Right atrium auricular region (tissue), 2 donors: Measurements from ENCODE around the gene OMG. TPM values are rescaled to one million over a fixed set of nuclear protein-coding genes. Genes with fewer than 3 reads are reported as not detected.
"Not testable (repeated sequence)": the region's sequence is repeated elsewhere in the genome, so short reads cannot be mapped to it uniquely, and the experiment has no call there.

Source experiments
- DNase-seq: peaks from one replicate; pipeline ENCODE4 v3.0.0-alpha.2; 2019; ENCODE audit warnings: low spot score
- H3K27ac ChIP-seq, 2 donors: fragments of 200-600 bp; sonication (generic); 1 replicate in 1 of 2; 2 replicates in 1 of 2; pipeline ENCODE4 v1.5.1; 2016 to 2019
- H3K27me3 ChIP-seq, 2 donors: fragments of 200-600 bp; sonication (generic); one replicate each; pipeline versions ENCODE4 v1.5.1 to v1.6.0; 2017 to 2019
- H3K36me3 ChIP-seq: fragments of 200-600 bp; sonication (generic); one replicate; pipeline ENCODE4 v1.5.1; 2016
- H3K4me1 ChIP-seq, 2 donors: fragments of 200-600 bp; sonication (generic); one replicate each; pipeline versions ENCODE4 v1.5.1 to v1.6.0; 2017 to 2019
- H3K4me3 ChIP-seq, 2 donors: fragments of 200-600 bp; sonication (generic); 1 replicate in 1 of 2; 2 replicates in 1 of 2; pipeline ENCODE4 v1.5.1; 2017 to 2019; ENCODE audit warnings: mild to moderate bottlenecking in 1 of 2, moderate library complexity in 1 of 2
- H3K9me3 ChIP-seq, 2 donors: fragments of 200-600 bp; sonication (generic); one replicate each; pipeline ENCODE4 v1.5.1; 2019
- total RNA-seq, 2 donors: library from RNA; depleted of rRNA; stranded (reverse); fragments of >200 nt; gene quantifications; one replicate each; pipeline ENCODE4 v1.1.0, GENCODE V29; 2016
- TF ChIP-seq, protein P1 (sequence below), 2 donors: fragments of 200-600 bp; sonication (generic); IDR thresholded peaks; one replicate each; pipeline ENCODE4 v1.5.1; 2019; ENCODE audit warnings: antibody characterized with exemption in 2 of 2

OMG gene
- total RNA-seq, 2 donors from 2014 or later: 0.47 to 0.74 TPM

DNA sequence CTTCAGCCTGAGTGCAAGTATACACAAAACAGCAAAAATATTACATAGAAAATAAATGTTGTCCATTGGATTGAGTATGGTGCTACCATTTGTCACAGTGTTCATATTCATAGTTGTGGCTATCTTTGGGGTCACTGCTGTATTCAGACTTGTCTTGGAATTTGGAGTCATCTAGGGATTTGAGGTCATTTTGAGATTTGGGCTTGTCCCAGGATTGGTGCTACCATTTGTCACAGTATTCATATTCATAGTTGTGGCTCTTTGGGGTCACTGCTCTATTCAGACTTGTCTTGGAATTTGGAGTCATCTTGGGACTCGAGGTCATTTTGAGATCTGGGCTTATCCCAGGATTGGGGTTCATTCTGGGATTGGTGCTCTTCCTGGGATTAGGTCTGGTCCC, 24.8 kb downstream of the OMG start:
- no peaks in the 10 kb centered on the region for H3K9me3 ChIP-seq
- H3K27ac ChIP-seq: no peak overlapping the region
- no peak for DNase-seq
- H3K36me3 ChIP-seq: peaks cover 1% of the 10 kb centered on the region
- TF ChIP-seq, protein P1, sequence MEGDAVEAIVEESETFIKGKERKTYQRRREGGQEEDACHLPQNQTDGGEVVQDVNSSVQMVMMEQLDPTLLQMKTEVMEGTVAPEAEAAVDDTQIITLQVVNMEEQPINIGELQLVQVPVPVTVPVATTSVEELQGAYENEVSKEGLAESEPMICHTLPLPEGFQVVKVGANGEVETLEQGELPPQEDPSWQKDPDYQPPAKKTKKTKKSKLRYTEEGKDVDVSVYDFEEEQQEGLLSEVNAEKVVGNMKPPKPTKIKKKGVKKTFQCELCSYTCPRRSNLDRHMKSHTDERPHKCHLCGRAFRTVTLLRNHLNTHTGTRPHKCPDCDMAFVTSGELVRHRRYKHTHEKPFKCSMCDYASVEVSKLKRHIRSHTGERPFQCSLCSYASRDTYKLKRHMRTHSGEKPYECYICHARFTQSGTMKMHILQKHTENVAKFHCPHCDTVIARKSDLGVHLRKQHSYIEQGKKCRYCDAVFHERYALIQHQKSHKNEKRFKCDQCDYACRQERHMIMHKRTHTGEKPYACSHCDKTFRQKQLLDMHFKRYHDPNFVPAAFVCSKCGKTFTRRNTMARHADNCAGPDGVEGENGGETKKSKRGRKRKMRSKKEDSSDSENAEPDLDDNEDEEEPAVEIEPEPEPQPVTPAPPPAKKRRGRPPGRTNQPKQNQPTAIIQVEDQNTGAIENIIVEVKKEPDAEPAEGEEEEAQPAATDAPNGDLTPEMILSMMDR (IDR thresholded peaks at IDR 0.05): no peak
- no peak overlapping the region for H3K4me3 ChIP-seq
- peaks cover 0 to 49% of the 10 kb centered on the region in 2 donors for H3K4me1 ChIP-seq
- no peaks in the 10 kb centered on the region for H3K27me3 ChIP-seq

DNA sequence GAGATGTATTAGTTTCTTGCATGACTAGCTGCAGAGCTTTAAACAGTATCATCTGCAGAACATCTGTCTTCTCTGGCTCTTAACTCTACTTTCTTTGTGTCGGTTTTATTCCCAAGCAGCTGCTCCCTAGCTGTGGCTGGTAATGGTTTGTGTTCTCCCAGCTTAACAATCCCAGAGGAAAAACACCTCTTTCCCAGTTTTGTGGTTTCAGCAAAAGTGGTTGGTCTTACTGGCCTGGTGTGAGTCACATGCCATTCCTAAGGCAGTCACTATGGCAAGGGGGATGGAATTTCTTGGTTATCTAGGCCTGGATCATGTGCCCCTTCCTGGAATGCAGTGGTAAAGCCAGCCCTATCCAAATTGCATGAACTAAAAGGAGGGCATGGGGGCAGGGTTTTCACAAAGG, 27.5 kb downstream of the OMG start:
- peaks cover 11% of the 10 kb centered on the region for H3K36me3 ChIP-seq
- H3K27ac ChIP-seq: peak overlapping the region in 1 of 2 donors; percentile 42
- no peaks in the 10 kb centered on the region for H3K27me3 ChIP-seq
- H3K4me3 ChIP-seq: no peak overlapping the region
- H3K4me1 ChIP-seq: peaks cover 0 to 40% of the 10 kb centered on the region in 2 donors
- DNase-seq: no peak
- H3K9me3 ChIP-seq: no peaks in the 10 kb centered on the region
- TF ChIP-seq, protein P1 (IDR thresholded peaks at IDR 0.05): no peak

DNA sequence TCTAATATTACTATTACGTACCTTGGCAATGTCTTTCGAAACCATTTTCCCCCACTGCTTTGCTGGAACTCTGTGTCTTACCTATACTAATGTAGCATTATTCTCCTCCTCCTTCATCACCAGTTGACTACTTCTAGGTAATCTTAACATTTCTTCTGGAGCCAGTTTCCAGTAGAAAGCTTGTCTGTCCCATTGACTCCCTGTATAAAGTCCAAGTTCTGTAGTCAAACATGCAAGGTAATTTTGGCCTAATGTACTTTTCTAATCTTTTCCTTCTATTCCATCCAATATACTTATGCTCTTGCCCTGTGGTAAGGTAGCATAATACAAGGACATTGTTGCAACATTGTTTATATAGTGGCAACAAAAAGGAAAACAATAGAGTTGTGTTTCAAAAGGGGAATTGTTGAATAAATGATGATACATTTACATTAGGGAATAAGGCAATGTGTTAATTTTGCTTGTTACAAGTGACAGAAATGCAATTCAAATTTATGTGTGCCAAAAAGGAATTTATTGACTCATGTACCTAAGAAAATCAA, 27.9 kb downstream of the OMG start:
- peak overlapping the region in 1 of 2 donors; percentile 42 for H3K27ac ChIP-seq
- H3K27me3 ChIP-seq: no peaks in the 10 kb centered on the region
- TF ChIP-seq, protein P1 (IDR thresholded peaks at IDR 0.05): no peak
- no peaks in the 10 kb centered on the region for H3K9me3 ChIP-seq
- peaks cover 13% of the 10 kb centered on the region for H3K36me3 ChIP-seq
- peaks cover 0 to 35% of the 10 kb centered on the region in 2 donors for H3K4me1 ChIP-seq
- DNase-seq: no peak
- H3K4me3 ChIP-seq: no peak overlapping the region

DNA sequence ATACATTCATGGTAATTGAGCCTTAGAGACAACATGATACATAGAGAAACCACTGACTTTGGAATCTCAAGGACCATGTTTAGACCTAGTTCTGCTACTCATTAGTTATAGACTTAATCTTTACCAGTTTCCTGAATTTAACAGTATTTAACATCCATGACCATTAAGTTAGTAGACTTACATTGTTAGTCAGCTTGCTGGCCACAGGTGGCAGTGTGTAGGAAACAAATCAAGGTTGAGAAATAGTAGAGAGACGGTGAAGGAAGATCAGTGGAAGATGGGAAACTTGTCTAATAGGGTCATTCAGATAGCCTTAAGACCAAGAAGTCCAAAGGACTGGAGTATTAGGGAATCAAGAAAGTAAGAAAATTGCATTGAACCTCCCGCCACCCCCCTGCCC, 31.0 kb downstream of the OMG start:
- Histone ChIP-seq H3K9me3 (no peaks in the 10 kb centered on the region), H3K36me3 (peaks cover 22% of the 10 kb centered on the region), H3K27ac (no peak overlapping the region), H3K27me3 (no peaks in the 10 kb centered on the region), H3K4me3 (no peak overlapping the region), H3K4me1 (peaks cover 0 to 26% of the 10 kb centered on the region in 2 donors)
- DNase-seq: no peak
- TF ChIP-seq, protein P1 (IDR thresholded peaks at IDR 0.05): no peak

DNA sequence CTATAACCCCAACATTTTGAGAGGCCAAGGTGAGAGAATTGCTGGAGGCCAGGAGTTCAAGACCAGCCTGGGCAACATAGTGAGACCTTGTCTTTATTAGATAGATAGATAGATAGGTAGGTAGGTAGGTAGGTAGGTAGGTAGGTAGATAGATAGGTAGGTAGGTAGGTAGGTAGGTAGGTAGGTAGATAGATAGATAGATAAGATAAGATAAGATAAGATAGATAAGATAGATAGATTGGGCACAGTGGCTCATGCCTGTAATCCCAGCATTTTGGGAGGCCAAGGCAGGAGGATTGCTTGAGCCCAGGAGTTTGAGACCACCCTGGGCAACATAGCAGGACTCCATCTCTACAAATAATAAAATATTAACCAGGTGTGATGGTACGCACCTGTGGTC, 34.1 kb downstream of the OMG start:
- H3K36me3 ChIP-seq: peaks cover 40% of the 10 kb centered on the region
- H3K9me3 ChIP-seq, H3K4me3 ChIP-seq, H3K4me1 ChIP-seq, H3K27ac ChIP-seq, DNase-seq, H3K27me3 ChIP-seq: not testable (repeated sequence)

DNA sequence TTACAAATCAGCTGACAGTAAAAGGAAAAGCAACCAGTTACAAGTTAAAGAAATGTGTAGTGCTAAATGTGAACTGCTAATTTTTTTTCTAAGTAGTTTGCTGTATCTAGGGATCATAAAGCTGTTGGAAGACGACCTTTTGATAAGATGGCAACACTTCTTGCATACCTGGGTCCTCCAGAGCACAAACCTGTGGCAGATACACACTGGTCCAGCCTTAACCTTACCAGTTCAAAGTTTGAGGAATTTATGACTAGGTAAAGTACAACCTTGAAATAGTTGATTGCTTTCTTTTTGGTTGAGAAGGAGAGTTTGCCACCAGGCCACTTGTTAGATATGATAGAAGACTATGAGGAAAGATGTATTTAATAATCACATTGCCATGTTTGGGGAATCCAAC, 35.4 kb downstream of the OMG start:
- no peaks in the 10 kb centered on the region for H3K27me3 ChIP-seq
- H3K36me3 ChIP-seq: peaks cover 40% of the 10 kb centered on the region
- H3K4me1 ChIP-seq: no peaks in the 10 kb centered on the region
- TF ChIP-seq, protein P1 (IDR thresholded peaks at IDR 0.05): no peak
- H3K9me3 ChIP-seq: no peaks in the 10 kb centered on the region
- no peak for DNase-seq
- no peak overlapping the region for H3K27ac ChIP-seq
- H3K4me3 ChIP-seq: no peak overlapping the region
